Ascending aorta (tissue), 2 donors: ENCODE results near the gene MYBPH. TPM values are rescaled to one million over a fixed set of nuclear protein-coding genes. Genes with fewer than 3 reads are reported as not detected.

ENCODE experiments used
- DNase-seq, 2 donors: peaks; one replicate each; pipeline ENCODE4 v3.0.0-alpha.2; 2019; ENCODE audit warnings: low spot score in 2 of 2
- H3K27ac ChIP-seq, 2 donors: fragments of 200-600 bp; sonication (generic); one replicate each; pipeline ENCODE4 v1.5.1; 2016 to 2017; ENCODE audit warnings: mild to moderate bottlenecking in 1 of 2
- H3K27me3 ChIP-seq: fragments of 200-600 bp; sonication (generic); one replicate; pipeline ENCODE4 v1.5.1; 2017
- H3K36me3 ChIP-seq, 2 donors: fragments of 200-600 bp; sonication (generic); one replicate each; pipeline ENCODE4 v1.5.1; 2016
- H3K4me1 ChIP-seq, 2 donors: fragments of 200-600 bp; sonication (generic); one replicate each; pipeline ENCODE4 v1.5.1; 2016 to 2017; ENCODE audit warnings: mild to moderate bottlenecking in 1 of 2
- H3K4me3 ChIP-seq, 2 donors: fragments of 200-600 bp; sonication (generic); one replicate each; pipeline ENCODE4 v1.5.1; 2016 to 2017; ENCODE audit warnings: mild to moderate bottlenecking in 1 of 2
- H3K9me3 ChIP-seq, 2 donors: fragments of 200-600 bp; sonication (generic); one replicate each; pipeline ENCODE4 v1.5.1; 2016
- intact Hi-C: fragments of 100-400 bp; cut with DNase I; formaldehyde crosslinking; loops from one replicate; pipeline ENCODE4 v1.15.1; 2023
- total RNA-seq: library from RNA; depleted of rRNA; stranded (reverse); fragments of >200 nt; gene quantifications from one replicate; pipeline ENCODE4 v1.1.0, GENCODE V29; 2016
- TF ChIP-seq, protein P1 (sequence below), 3 experiments: fragments of 200-600 bp in 2 of 3; fragments of 450-650 bp in 1 of 3; sonication (generic) in 2 of 3; IDR thresholded peaks; one replicate each; pipeline ENCODE4 v1.5.1; 2016 to 2019; ENCODE audit warnings: antibody characterized with exemption in 3 of 3, mild to moderate bottlenecking in 1 of 3, moderate library complexity in 1 of 3

MYBPH gene
- total RNA-seq, 1 donor from 2014 or later: not detected

DNA sequence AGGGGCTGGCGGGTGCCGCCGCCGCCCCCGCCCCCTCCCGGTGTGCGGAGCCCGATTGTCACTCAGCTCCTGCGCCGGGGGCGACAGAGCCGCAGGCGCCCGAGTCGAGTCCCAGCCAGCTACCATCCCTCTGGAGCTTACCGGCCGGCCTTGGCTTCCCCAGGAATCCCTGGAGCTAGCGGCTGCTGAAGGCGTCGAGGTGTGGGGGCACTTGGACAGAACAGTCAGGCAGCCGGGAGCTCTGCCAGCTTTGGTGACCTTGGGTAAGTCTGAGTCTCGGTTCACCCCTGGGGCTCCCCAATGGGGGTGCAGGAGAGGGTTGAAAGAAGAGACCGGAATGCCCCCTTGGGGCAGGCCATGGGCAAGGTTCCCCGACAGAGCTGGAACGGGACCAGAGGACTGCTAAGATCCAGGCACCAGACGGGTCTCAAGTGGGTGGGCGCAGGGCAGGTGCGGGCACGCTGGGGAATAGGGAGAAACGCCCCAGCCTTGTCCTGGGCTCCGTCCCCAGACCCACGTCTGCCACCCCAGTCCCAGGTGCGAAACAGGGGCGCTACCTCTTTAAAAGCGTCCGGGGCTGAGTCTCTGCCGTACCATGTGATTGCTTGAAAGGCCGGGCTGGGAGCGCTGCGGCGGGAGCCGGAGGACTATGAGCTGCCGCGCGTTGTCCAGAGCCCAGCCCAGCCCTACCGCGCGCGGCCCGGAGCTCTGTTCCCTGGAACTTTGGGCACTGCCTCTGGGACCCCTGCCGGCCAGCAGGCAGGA, 47.8 kb downstream of the MYBPH start, which contains the start of gene ADORA1:
Gene ADORA1 (plus strand): TSS at position 61 of the 765 bp plus-strand sequence. CDS start 1,116 bp downstream, outside the sequence.
- Histone ChIP-seq H3K27ac (no peak within 1 kb of the TSS), H3K4me3 (peak within 1 kb of the TSS; percentile 52 to 64), H3K9me3 (no peaks in the 10 kb centered on the region), H3K36me3 (no peaks in the 10 kb centered on the region), H3K27me3 (no peaks in the 10 kb centered on the region), H3K4me1 (peaks cover 0 to 15% of the 10 kb centered on the region in 2 donors)
- TF ChIP-seq, protein P1, sequence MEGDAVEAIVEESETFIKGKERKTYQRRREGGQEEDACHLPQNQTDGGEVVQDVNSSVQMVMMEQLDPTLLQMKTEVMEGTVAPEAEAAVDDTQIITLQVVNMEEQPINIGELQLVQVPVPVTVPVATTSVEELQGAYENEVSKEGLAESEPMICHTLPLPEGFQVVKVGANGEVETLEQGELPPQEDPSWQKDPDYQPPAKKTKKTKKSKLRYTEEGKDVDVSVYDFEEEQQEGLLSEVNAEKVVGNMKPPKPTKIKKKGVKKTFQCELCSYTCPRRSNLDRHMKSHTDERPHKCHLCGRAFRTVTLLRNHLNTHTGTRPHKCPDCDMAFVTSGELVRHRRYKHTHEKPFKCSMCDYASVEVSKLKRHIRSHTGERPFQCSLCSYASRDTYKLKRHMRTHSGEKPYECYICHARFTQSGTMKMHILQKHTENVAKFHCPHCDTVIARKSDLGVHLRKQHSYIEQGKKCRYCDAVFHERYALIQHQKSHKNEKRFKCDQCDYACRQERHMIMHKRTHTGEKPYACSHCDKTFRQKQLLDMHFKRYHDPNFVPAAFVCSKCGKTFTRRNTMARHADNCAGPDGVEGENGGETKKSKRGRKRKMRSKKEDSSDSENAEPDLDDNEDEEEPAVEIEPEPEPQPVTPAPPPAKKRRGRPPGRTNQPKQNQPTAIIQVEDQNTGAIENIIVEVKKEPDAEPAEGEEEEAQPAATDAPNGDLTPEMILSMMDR (IDR thresholded peaks at IDR 0.05): no peak
- intact Hi-C loops: loop anchor here (5.0 kb wide), 1 partner anchor 86 kb away; no protein-coding TSS in a partner anchor
- DNase-seq: peak in 1 of 2 donors; percentile 77

DNA sequence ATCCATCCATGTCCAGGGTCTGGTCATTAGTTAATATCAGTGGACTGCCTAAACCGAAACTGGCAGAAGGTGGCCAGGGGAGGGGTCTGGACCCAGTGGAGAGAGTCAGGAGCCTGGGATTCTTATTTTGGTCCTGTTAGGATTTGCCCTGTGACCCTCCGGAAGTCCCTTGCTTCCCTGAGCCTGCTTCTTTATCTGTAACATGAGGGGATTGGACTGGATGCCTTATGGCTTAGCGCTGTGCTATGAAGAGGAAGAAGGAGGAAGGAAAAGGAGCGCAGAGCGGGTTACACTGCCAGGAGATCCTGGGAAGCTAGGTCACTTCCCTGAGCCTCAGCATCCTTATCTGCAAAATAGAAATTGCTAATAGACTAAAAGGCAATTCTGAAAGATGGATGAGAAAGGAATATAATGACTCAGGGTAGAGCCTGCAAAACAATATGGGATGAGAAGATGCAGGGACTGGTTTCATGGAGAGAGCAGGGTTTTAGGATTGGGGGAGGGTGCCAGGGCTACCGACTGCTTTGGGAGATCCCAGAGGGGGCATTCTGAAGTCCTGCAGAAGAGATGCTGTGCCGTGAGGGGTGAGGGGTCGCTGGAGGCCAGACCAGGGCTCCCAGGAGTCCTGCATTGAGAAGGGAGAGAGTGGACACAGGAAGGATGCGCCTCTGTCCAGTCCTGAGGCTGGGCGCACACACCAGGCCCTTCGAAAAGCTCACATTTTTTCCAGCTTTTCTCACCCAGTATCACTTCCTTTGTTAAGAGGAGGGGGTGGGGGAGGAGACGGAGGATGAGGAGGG, 48.6 kb downstream of the MYBPH start:
- no peak for DNase-seq
- Histone ChIP-seq H3K36me3 (no peaks in the 10 kb centered on the region), H3K9me3 (no peaks in the 10 kb centered on the region), H3K27ac (no peak overlapping the region), H3K4me1 (peaks cover 0 to 15% of the 10 kb centered on the region in 2 donors), H3K4me3 (peak overlapping the region; percentile 52 to 64), H3K27me3 (no peaks in the 10 kb centered on the region)
- intact Hi-C loops: loop anchor here (5.0 kb wide), 1 partner anchor 85 kb away; no protein-coding TSS in a partner anchor
- TF ChIP-seq, protein P1 (IDR thresholded peaks at IDR 0.05): no peak

DNA sequence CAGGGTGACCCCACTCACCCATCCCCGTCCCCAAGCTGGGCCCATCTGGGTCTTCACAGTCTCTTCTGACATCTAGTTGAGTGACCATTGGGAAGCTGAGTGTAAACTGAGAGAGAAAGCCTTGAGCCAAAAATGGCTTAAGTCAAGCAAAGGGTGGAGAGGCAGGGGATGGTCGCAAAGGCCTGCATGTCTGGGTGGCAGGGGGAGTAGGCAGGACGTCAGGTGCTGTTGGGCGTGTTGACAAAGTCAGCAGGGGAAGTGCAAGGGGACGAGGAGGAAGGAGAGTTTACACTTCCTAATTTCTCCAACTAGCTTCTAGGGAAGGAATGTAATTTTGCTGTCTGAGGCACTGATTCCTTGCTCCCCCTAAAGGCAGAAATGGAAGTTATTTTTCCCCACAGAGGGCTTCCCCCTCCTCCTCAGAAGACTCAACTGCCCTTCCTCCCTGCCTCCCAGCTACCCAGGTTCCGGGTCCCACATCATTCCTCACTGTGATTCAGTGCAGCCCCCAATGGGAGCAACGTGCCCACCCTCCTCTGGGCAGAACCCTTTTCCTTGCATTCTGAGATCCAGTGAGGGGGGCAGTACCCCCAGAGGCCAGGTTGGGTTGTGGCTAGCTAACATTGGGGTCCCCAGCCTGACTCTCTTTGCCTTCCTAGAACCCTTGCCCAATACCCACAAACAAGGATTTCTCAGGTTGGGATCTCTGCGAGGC, 49.3 kb downstream of the MYBPH start:
- TF ChIP-seq, protein P1 (IDR thresholded peaks at IDR 0.05): peak in 2 of 3 experiments; percentile 25 to 29
- H3K4me1 ChIP-seq: peaks cover 0 to 15% of the 10 kb centered on the region in 2 donors
- no peaks in the 10 kb centered on the region for H3K27me3 ChIP-seq
- no peak overlapping the region for H3K27ac ChIP-seq
- intact Hi-C loops: loop anchor here (5.0 kb wide), 1 partner anchor 84 kb away; no protein-coding TSS in a partner anchor
- no peaks in the 10 kb centered on the region for H3K9me3 ChIP-seq
- H3K4me3 ChIP-seq: peak overlapping the region; percentile 8 to 64
- peak in 1 of 2 donors; percentile 60 for DNase-seq
- no peaks in the 10 kb centered on the region for H3K36me3 ChIP-seq

DNA sequence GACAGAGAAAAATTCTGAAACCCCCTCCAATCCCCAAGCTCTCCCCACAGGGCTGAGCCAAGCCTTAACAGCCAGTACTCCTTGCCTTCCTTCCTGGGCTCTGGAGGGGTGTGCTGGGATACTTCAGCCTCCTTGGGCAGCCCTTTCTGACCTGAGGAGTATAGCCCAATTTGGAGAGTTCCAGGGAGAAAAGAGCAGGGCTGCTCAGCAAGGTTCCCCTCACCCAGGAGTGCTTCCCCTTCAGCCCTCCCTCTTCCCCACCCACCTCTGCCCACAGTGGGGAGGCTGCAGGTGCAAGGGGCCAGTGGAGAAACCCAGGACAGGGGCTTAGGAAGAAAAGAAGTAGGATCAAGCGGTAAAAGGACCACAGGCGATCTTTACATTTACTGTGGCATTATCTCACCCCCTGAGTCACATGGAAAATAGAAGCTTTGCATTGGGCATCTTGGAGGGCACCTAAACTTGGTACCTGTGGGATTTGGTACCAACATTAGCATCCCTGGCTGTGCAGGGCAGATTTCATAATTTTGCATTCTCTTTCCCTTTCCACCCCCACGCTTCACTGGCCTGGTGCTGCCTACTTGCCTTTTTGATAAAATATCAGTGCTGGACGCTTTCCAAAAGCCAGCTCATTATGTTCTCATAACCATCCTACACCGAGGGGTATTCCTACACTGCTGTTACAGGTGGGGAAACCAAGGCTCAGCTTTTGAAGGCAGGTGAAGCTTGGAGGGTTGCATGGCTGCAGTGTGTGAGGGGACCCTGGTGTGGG, 50.9 kb downstream of the MYBPH start:
- no peak overlapping the region for H3K4me3 ChIP-seq
- H3K36me3 ChIP-seq: no peaks in the 10 kb centered on the region
- TF ChIP-seq, protein P1 (IDR thresholded peaks at IDR 0.05): no peak
- H3K4me1 ChIP-seq: peaks cover 0 to 15% of the 10 kb centered on the region in 2 donors
- H3K27ac ChIP-seq: no peak overlapping the region
- no peaks in the 10 kb centered on the region for H3K9me3 ChIP-seq
- intact Hi-C loops: loop anchor here (5.0 kb wide), 1 partner anchor 82 kb away; no protein-coding TSS in a partner anchor
- H3K27me3 ChIP-seq: peaks cover 6% of the 10 kb centered on the region
- DNase-seq: no peak
